NB4 (cell line): Measurements from ENCODE around the gene MAP3K21.

Experiments
- DNase-seq: peaks from one replicate; pipeline ENCODE4 v3.0.0; 2010; ENCODE audit warnings: low read depth
- H3K4me3 ChIP-seq: one replicate; pipeline ENCODE4 v1.5.1; 2011; ENCODE audit warnings: mild to moderate bottlenecking, low read depth, low read length, moderate library complexity
- MAX ChIP-seq: IDR thresholded peaks from 2 replicates; pipeline ENCODE4 v1.6.1; 2011; ENCODE audit warnings: low read depth, low read length
- MYC ChIP-seq: IDR thresholded peaks from 2 replicates; pipeline ENCODE4 v1.6.1; 2011; ENCODE audit warnings: low read depth, low read length
- POLR2A ChIP-seq: IDR thresholded peaks from 2 replicates; pipeline ENCODE4 v1.6.1; 2011; ENCODE audit warnings: mild to moderate bottlenecking; ENCODE audit not compliant: insufficient read length; ENCODE audit errors: extremely low read depth
- TF ChIP-seq, protein P1 (sequence below): IDR thresholded peaks from one replicate; pipeline ENCODE4 v1.5.1; 2012; ENCODE audit warnings: low read depth, low read length

MAP3K21 gene

DNA sequence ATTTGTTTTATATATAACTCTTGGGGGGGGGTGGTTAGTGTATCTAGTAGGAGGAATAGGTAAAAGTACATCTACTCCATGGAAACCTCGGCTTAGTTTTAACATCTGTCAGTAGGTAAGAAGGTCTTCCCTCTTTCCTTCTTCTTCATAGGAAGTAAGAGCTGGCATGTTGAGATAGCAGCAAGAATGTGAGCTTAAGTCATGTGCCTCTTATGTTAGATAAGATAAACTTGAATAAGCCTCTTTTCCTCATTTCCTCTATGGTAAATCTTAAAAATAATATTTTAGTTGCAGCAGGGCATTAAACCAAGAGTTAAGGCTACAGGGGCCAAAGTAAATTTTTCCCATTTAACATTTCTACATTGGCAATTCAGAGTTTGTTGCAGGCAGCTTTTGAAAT lies 100.4 kb downstream of the MAP3K21 start:
- TF ChIP-seq POLR2A, result no peak
- TF ChIP-seq MAX, result no peak
- no peak for TF ChIP-seq MYC
- TF ChIP-seq, protein P1, sequence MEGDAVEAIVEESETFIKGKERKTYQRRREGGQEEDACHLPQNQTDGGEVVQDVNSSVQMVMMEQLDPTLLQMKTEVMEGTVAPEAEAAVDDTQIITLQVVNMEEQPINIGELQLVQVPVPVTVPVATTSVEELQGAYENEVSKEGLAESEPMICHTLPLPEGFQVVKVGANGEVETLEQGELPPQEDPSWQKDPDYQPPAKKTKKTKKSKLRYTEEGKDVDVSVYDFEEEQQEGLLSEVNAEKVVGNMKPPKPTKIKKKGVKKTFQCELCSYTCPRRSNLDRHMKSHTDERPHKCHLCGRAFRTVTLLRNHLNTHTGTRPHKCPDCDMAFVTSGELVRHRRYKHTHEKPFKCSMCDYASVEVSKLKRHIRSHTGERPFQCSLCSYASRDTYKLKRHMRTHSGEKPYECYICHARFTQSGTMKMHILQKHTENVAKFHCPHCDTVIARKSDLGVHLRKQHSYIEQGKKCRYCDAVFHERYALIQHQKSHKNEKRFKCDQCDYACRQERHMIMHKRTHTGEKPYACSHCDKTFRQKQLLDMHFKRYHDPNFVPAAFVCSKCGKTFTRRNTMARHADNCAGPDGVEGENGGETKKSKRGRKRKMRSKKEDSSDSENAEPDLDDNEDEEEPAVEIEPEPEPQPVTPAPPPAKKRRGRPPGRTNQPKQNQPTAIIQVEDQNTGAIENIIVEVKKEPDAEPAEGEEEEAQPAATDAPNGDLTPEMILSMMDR, result no peak
- H3K4me3 ChIP-seq, result no peak overlapping the region
- no peak for DNase-seq

DNA sequence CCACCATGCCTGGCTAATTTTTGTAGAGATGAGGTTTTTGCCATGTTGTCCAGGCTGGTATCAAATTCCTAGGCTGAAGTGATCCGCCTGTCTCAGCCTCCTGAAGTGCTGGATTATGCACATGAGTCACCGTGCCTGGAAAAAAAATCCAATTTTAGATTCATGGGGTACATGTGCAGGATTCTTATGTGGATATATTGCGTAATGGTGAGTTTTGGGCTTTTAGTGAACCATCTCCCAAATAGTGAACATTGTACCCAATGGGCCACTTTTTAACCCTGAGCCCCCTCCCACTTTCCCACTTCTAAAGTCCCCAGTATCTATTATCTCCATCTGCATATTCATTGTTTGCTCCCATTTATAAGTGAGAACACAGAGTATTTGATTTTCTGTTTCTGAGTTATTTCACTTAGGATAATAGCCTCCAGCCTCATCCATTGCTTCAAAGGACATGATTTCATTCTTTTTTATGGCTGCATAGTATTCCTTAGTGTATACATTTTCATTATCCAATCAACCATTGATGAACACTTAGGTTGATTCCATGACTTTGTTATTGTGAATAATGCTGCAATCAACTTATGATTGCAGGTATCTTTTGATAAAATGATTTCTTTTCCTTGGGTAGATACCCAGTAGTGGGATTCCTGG lies 104.4 kb downstream of the MAP3K21 start:
- DNase-seq, result no peak
- TF ChIP-seq MYC (no peak), POLR2A (no peak), MAX (no peak)
- TF ChIP-seq, protein P1, result no peak

DNA sequence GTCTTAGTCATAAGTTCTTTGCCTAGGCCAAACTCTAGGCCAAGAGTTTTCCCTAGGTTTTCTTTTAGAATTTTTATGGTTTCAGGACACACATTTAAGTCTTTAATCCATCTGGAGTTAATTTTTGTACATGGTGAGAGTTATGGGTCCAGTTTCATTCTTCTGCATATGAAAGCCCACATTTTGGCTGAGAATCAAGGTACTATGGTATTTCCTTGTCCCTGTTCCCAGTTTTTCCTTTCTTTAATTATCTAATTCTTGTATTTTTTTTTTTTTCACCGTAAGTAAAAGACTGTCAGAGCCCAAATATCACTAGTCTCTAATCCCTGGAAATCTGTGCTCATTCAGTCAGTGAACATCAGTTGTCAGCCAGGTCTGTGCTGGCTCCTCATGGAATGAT lies 105.4 kb downstream of the MAP3K21 start:
- H3K4me3 ChIP-seq, result no peak overlapping the region
- no peak for TF ChIP-seq POLR2A
- TF ChIP-seq, protein P1, result no peak
- no peak for TF ChIP-seq MAX
- TF ChIP-seq MYC, result no peak
- DNase-seq, result no peak

More for the DNA sequence above, 104.4 kb downstream of the MAP3K21 start:
- H3K4me3 ChIP-seq, result no peak overlapping the region

DNA sequence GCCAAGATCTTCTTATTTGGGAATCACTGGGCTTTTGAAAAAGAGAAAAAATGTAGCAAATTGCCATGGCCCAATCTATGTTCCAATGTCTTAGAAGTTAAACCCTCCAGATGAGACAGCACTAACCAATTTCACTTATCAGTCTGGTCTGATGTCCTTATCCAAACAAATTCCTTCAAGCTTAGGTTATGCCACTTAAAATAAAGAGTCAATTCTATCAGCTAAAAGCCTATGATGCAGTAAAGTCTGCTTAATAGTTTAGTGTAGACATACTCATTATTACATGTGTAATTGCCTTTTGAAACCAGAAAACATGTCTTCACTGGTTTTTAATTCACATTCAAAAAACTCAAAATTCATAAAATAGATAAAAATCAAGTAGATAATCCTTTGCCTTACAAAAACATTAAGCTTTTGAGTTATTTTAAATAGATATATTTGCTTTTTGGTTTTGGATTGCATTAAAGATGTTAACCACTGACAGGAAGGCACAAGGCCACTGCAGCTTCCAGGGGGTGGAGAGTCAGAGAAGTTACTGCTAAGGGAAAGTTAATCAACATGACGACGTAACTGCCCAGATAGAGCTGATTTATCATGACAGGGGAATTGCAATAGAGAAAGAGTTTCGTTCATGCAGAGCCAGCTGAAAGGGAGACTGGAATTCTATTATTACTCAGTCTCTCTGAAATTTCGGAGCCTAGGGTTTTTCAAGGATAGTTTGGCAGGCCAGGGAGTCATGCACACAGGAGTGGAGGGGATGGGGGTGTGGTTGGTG lies 106.1 kb downstream of the MAP3K21 start:
- H3K4me3 ChIP-seq, result no peak overlapping the region
- no peak for DNase-seq
- TF ChIP-seq MYC (no peak), MAX (no peak), POLR2A (no peak)
- TF ChIP-seq, protein P1, result no peak
